Kidney (tissue), 14 donors: Measurements from ENCODE around the gene ATG4B. TPM values are rescaled to one million over a fixed set of nuclear protein-coding genes. Genes with fewer than 3 reads are reported as not detected.

Experiments
- DNase-seq, 5 donors: peaks; one replicate each; pipeline ENCODE4 v3.0.0-alpha.2; 2013 to 2020
- FAIRE-seq: peaks from 2 replicates; lab custom pipeline; 2012; peaks lifted over from hg19 to GRCh38; lab: Jason Lieb, UNC
- H3K27ac ChIP-seq, 2 donors: one replicate each; pipeline ENCODE4 v1.7.0; 2013; ENCODE audit warnings: low read depth in 2 of 2, low read length in 2 of 2, inconsistent platforms in 1 of 2
- H3K27me3 ChIP-seq: one replicate; pipeline ENCODE4 v1.7.1; 2013; ENCODE audit warnings: low read length, inconsistent platforms; ENCODE audit not compliant: control insufficient read depth, insufficient read depth
- H3K36me3 ChIP-seq, 3 donors: one replicate each; pipeline versions ENCODE4 v1.7.0 to v1.7.1; 2013; ENCODE audit warnings: low read length in 3 of 3, control low read depth in 1 of 3, inconsistent platforms in 1 of 3; ENCODE audit not compliant: insufficient read depth in 3 of 3, control insufficient read depth in 2 of 3
- H3K4me1 ChIP-seq, 3 donors: one replicate each; pipeline versions ENCODE4 v1.7.0 to v1.7.1; 2013; ENCODE audit warnings: low read length in 3 of 3, inconsistent platforms in 1 of 3, low read depth in 1 of 3; ENCODE audit not compliant: control insufficient read depth in 2 of 3, insufficient read depth in 2 of 3
- H3K4me3 ChIP-seq, 3 donors: one replicate each; pipeline versions ENCODE4 v1.7.0 to v1.8.1; 2013; ENCODE audit warnings: low read length in 3 of 3, control low read depth in 1 of 3, inconsistent platforms in 1 of 3
- H3K9ac ChIP-seq, 3 donors: one replicate each; pipeline versions ENCODE4 v1.7.0 to v1.7.1; 2013; ENCODE audit warnings: low read length in 3 of 3, control low read depth in 1 of 3, inconsistent platforms in 1 of 3
- H3K9me3 ChIP-seq, 3 donors: one replicate each; pipeline versions ENCODE4 v1.7.0 to v1.7.1; 2013; ENCODE audit warnings: low read length in 3 of 3, control low read depth in 1 of 3, inconsistent platforms in 1 of 3; ENCODE audit not compliant: control insufficient read depth in 2 of 3, insufficient read depth in 1 of 3
- intact Hi-C: fragments of 100-400 bp; cut with DNase I; formaldehyde crosslinking; loops from one replicate; pipeline ENCODE4 v1.11.1; 2022
- polyA plus RNA-seq: library from polyadenylated mRNA; stranded (reverse); fragments of 350-450 nt; fragmentation: Illumina TruSeq; extraction: RNeasy Lipid Tissue Mini Kit (QIAGEN cat#74804); gene quantifications from one replicate; pipeline ENCODE4 v1.2.3, GENCODE V29; 2014; ENCODE audit warnings: low read depth, low replicate concordance; ENCODE audit not compliant: insufficient read depth
- total RNA-seq: library from RNA; stranded (reverse); fragmentation: NEBNext Ultra II Directional; extraction: Animal tissue kit (Norgen Biotek cat#: 25700); gene quantifications from one replicate; pipeline ENCODE4 v1.2.1, GENCODE V29; 2021
- TF ChIP-seq, protein P1 (sequence below): IDR thresholded peaks from 3 replicates; pipeline ENCODE4 v1.5.1; 2012; ENCODE audit warnings: mild to moderate bottlenecking, moderate library complexity, borderline replicate concordance; ENCODE audit not compliant: insufficient read depth; ENCODE audit errors: extremely low read depth
- donor health status: control.
- donor health status: control.
- donor health status: control.
- donor health status: control.
- donor health status: control.
- donor health status: DM: yes; HTN: yes; CAD: no.
- donor health status: Normal renal cell carcinoma (clear cell type).

Gene ATG4B
- total and polyA plus RNA-seq, 2 donors from 2014 or later, result 56.6 to 81.0 TPM

DNA sequence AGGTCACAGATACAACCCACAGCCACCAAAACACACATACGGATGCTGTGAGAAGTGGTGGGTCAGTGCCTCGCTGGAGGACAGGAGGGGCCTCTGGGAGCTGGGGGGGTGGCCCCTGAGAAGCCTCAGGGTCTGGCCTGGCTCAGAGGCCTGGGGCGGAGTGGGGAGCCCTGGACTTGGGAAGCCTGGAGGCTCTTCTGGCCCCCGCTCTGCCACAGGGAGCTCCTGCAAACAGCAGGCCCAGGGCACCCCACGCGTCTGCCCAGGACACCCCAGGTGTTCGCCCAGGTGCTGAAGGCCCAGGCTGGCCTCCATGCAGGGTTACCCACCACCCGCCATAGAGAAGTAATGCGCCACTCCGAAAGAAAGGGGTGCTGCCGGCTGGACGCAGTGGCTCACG lies 26.4 kb upstream of the ATG4B start:
- Histone ChIP-seq H3K4me1 (peaks cover 0 to 10% (median 7%) of the 10 kb centered on the region in 3 donors), H3K9ac (no peak overlapping the region), H3K27ac (no peak overlapping the region), H3K27me3 (no peaks in the 10 kb centered on the region), H3K4me3 (no peak overlapping the region), H3K36me3 (peaks cover 0 to 10% (median 3%) of the 10 kb centered on the region in 3 donors), H3K9me3 (no peaks in the 10 kb centered on the region)
- no peak for DNase-seq
- FAIRE-seq, result no peak
- TF ChIP-seq, protein P1, sequence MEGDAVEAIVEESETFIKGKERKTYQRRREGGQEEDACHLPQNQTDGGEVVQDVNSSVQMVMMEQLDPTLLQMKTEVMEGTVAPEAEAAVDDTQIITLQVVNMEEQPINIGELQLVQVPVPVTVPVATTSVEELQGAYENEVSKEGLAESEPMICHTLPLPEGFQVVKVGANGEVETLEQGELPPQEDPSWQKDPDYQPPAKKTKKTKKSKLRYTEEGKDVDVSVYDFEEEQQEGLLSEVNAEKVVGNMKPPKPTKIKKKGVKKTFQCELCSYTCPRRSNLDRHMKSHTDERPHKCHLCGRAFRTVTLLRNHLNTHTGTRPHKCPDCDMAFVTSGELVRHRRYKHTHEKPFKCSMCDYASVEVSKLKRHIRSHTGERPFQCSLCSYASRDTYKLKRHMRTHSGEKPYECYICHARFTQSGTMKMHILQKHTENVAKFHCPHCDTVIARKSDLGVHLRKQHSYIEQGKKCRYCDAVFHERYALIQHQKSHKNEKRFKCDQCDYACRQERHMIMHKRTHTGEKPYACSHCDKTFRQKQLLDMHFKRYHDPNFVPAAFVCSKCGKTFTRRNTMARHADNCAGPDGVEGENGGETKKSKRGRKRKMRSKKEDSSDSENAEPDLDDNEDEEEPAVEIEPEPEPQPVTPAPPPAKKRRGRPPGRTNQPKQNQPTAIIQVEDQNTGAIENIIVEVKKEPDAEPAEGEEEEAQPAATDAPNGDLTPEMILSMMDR, result no peak
- intact Hi-C loops, result no loop called here

DNA sequence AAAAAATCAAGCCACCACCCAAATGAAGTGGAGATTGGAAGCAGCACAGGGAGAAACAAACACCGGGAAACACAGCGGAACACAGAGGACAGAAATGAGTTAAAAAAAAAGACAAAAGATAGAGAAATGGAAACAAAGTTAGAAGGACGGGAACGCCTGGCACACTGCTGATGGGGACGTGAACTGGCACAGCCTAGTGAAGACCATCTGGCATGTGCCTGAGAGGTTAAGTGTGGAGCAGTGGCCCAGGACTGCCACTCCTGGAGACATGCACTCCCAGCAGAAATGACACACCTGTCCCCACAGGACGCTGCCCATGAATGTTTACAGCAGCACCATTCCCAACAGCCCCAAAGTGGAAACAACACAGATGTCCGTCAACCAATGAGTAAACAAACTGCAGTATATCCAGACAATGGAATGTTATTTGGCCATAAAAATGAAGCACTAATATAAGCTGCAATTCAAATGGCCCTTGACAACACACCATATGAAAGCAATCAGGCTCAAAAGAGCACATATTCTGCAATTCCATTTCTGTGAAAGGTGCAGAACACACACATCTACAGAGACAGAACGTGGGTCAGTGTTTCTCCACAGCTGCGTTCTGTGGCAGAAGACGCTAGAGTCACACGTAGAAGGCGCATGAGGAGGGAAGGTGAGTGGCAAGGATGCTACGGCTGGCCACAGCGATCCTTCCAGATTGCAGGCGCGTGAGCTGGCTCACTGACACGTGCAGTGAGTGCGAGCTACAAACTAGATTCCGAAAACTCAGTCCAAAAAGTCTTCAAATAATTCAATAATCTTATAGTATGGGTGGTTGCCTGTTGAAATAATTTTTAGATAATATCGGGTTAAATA lies 25.1 kb upstream of the ATG4B start:
- Histone ChIP-seq H3K9me3 (no peaks in the 10 kb centered on the region), H3K4me3 (no peak overlapping the region), H3K9ac (no peak overlapping the region), H3K27me3 (no peaks in the 10 kb centered on the region), H3K4me1 (peaks cover 0 to 13% (median 7%) of the 10 kb centered on the region in 3 donors), H3K27ac (no peak overlapping the region), H3K36me3 (peaks cover 0 to 4% (median 3%) of the 10 kb centered on the region in 3 donors)
- intact Hi-C loops, result no loop called here
- DNase-seq (peak in 1 of 5 donors; percentile 66), FAIRE-seq (no peak)
- TF ChIP-seq, protein P1, result no peak

- no peaks in the 10 kb centered on the region for H3K27me3 ChIP-seq
- peaks cover 0 to 4% (median 3%) of the 10 kb centered on the region in 3 donors for H3K36me3 ChIP-seq
- TF ChIP-seq, protein P1, result no peak
- H3K4me1 ChIP-seq, result peaks cover 0 to 20% (median 15%) of the 10 kb centered on the region in 3 donors
- H3K9ac ChIP-seq, result no peak overlapping the region
- no peaks in the 10 kb centered on the region for H3K9me3 ChIP-seq
- H3K4me3 ChIP-seq, result no peak overlapping the region
- DNase-seq, result peak in 2 of 5 donors; percentile 68 to 86
- intact Hi-C loops, result no loop called here
- no peak for FAIRE-seq
- no peak overlapping the region for H3K27ac ChIP-seq
These were observed 24.3 kb upstream of the ATG4B start for GRCh38 chr2:241613017-241613780.
